K562 (cell line): ENCODE results near the gene GCNT3. TPM values are rescaled to one million over a fixed set of nuclear protein-coding genes. Genes with fewer than 3 reads are reported as not detected.

Source experiments
- ATAC-seq: fragments of 200-7000 bp; cut with Tn5 transposase; 3 replicates; pipeline ENCODE4 v1.9.1; 2020; ENCODE audit warnings: moderate library complexity
- BruUV-seq: library from RNA; stranded (reverse); fragments of 400-500 nt; replicated peaks from 2 replicates; lab custom pipeline; 2021; lab: Mats Ljungman, UMichigan
- CTCF ChIA-PET: fragments of 300-600 bp; formaldehyde crosslinking; extraction: SDS; loops from one replicate; lab custom pipeline; 2021; ENCODE audit warnings: low intra/inter-chr PET ratio; lab: Yijun Ruan, JAX
- POLR2A ChIA-PET: fragments of 300-600, 350-650 bp; sonication (Branson Sonifier 250); formaldehyde crosslinking; extraction: SDS; loops from one replicate; lab custom pipeline; 2021; ENCODE audit warnings: antibody characterized with exemption, inconsistent platforms; lab: Yijun Ruan, JAX
- DNase-seq, 4 experiments: peaks; one replicate each; pipeline versions ENCODE4 v3.0.0 to v3.0.0-alpha.2; 2011 to 2018; ENCODE audit warnings: low spot score in 3 of 4, mixed read lengths in 3 of 4; ENCODE audit errors: extremely low read depth in 1 of 4
- FAIRE-seq: peaks from 2 replicates; lab custom pipeline; 2011; peaks lifted over from hg19 to GRCh38; lab: Jason Lieb, UNC
- H2AFZ ChIP-seq: 2 replicates; pipeline ENCODE4 v1.6.0; 2011; ENCODE audit warnings: low read depth, low read length, control low read depth, inconsistent platforms
- H3K27ac ChIP-seq: fragments of 200-600 bp; 3 replicates; pipeline ENCODE4 v1.8.0; 2011; ENCODE audit warnings: low read depth, mild to moderate bottlenecking, control low read depth, inconsistent platforms, low read length, moderate library complexity, mixed read lengths; ENCODE audit errors: extremely low read depth
- H3K27me3 ChIP-seq, 2 experiments: fragments of 300-600 bp in 1 of 2; 2 replicates in 1 of 2; 3 replicates in 1 of 2; pipeline versions ENCODE4 v1.6.0 to v1.8.0; 2011; ENCODE audit warnings: inconsistent platforms in 2 of 2, low read length in 2 of 2, mild to moderate bottlenecking in 1 of 2, mixed read lengths in 1 of 2, moderate library complexity in 1 of 2; ENCODE audit not compliant: control insufficient read depth in 2 of 2, insufficient read depth in 2 of 2
- H3K36me3 ChIP-seq: fragments of 300-600 bp; 3 replicates; pipeline ENCODE4 v1.8.0; 2011; ENCODE audit warnings: mild to moderate bottlenecking, low read length, inconsistent platforms; ENCODE audit not compliant: control insufficient read depth, insufficient read depth
- H3K4me1 ChIP-seq, 2 experiments: fragments of 200-600 bp in 1 of 2; replicated peaks in 1 of 2; 2 replicates in 1 of 2; 3 replicates in 1 of 2; pipeline versions ENCODE4 v1.5.1 to v1.8.0; 2011; ENCODE audit warnings: inconsistent platforms in 2 of 2, low read length in 2 of 2, mild to moderate bottlenecking in 1 of 2, mixed read lengths in 1 of 2, moderate library complexity in 1 of 2; ENCODE audit not compliant: control insufficient read depth in 2 of 2, insufficient read depth in 2 of 2
- H3K4me2 ChIP-seq: 2 replicates; pipeline ENCODE4 v1.6.1; 2011; ENCODE audit warnings: low read length, control low read depth, inconsistent platforms, mixed read lengths; ENCODE audit not compliant: insufficient read depth
- H3K4me3 ChIP-seq: fragments of 200-600 bp; sonication (generic), shearing (Covaris generic); 2 replicates; pipeline ENCODE4 v1.5.1; 2016; ENCODE audit warnings: control low read depth, inconsistent platforms
- H3K79me2 ChIP-seq: fragments of 200-600 bp; 3 replicates; pipeline ENCODE4 v1.8.0; 2011; ENCODE audit warnings: low read length, inconsistent platforms; ENCODE audit not compliant: control insufficient read depth, insufficient read depth
- H3K9ac ChIP-seq, 2 experiments: 2 replicates each; pipeline versions ENCODE4 v1.6.0 to v1.6.1; 2011; ENCODE audit warnings: low read depth in 2 of 2, low read length in 2 of 2, control low read depth in 1 of 2, inconsistent platforms in 1 of 2, mild to moderate bottlenecking in 1 of 2, mixed read lengths in 1 of 2; ENCODE audit not compliant: insufficient read depth in 1 of 2
- H3K9me1 ChIP-seq: one replicate; pipeline ENCODE4 v1.6.0; 2011; ENCODE audit warnings: inconsistent platforms, mild to moderate bottlenecking, low read length, moderate library complexity; ENCODE audit not compliant: control insufficient read depth, insufficient read depth
- H3K9me3 ChIP-seq: replicated peaks from 2 replicates; pipeline ENCODE4 v1.5.1; 2011; ENCODE audit warnings: low read depth, low read length, inconsistent platforms; ENCODE audit not compliant: control insufficient read depth, insufficient read depth
- H4K20me1 ChIP-seq: replicated peaks from 2 replicates; pipeline ENCODE4 v1.6.1; 2011; ENCODE audit warnings: low read length, inconsistent platforms, mixed read lengths; ENCODE audit not compliant: control insufficient read depth, insufficient read depth
- FIP1L1 ChIP-seq: fragments of 200-400 bp; formaldehyde crosslinking; IDR thresholded peaks from 2 replicates; pipeline ENCODE4 v1.6.1; 2018; ENCODE audit warnings: mild to moderate bottlenecking, low read depth, low read length; ENCODE audit not compliant: poor library complexity, severe bottlenecking
- ILK ChIP-seq: fragments of 450-650 bp; IDR thresholded peaks from 2 replicates; pipeline ENCODE4 v1.6.1; 2016; ENCODE audit warnings: missing genetic modification characterization, low read depth, mild to moderate bottlenecking, missing compliant biosample characterization, moderate library complexity, borderline replicate concordance
- NCOA1 ChIP-seq: fragments of 450-650 bp; IDR thresholded peaks from 2 replicates; pipeline ENCODE4 v1.6.1; 2016; ENCODE audit warnings: low read depth
- POLR3A ChIP-seq: IDR thresholded peaks from 2 replicates; pipeline ENCODE4 v1.6.1; 2011; ENCODE audit warnings: borderline replicate concordance, mild to moderate bottlenecking, moderate library complexity; ENCODE audit not compliant: insufficient read length, insufficient read depth; ENCODE audit errors: extremely low read depth
- SMAD3 ChIP-seq: fragments of 450-650 bp; formaldehyde crosslinking; conservative IDR thresholded peaks from 2 replicates; pipeline ENCODE4 v1.4.0; 2020; ENCODE audit warnings: mild to moderate bottlenecking
- TRIM28 ChIP-seq: fragments of 450-650 bp; IDR thresholded peaks from 2 replicates; pipeline ENCODE4 v1.6.1; 2017
- ZNF785 ChIP-seq: fragments of 250-450 bp; sonication (Bioruptor Pico); IDR thresholded peaks from 2 replicates; pipeline ENCODE4 v1.4.0; 2020; ENCODE audit warnings: mild to moderate bottlenecking
- WGBS: fragments of 100-300 bp; shearing (Covaris generic); methylation state at CpG from one replicate; pipeline ENCODE4 v1.1.6; 2016; ENCODE audit warnings: low coverage, mixed read lengths; ENCODE audit not compliant: insufficient coverage; ENCODE audit errors: missing lambda C conversion rate; 5-methylcytosine and 5-hydroxymethylcytosine counted together
- in situ Hi-C: fragments of 300-500 bp; cut with MboI; formaldehyde crosslinking; loops from 4 replicates; pipeline ENCODE4 v1.15.0; 2018; ENCODE audit warnings: inconsistent platforms, mixed read lengths
- intact Hi-C: fragments of 100-400 bp; cut with micrococcal nuclease; formaldehyde crosslinking; loops from 2 replicates; pipeline ENCODE4 v1.14.2; 2022
- polyA plus RNA-seq, 8 experiments: library from polyadenylated mRNA; depleted of rRNA in 4 of 8; stranded (reverse) in 5 of 8; unstranded in 3 of 8; fragments of >200 nt; fragmentation: Nextera tagmentation in 2 of 8; fragmentation: Illumina TruSeq in 1 of 8; extraction: Ambion mirVana in 2 of 8; extraction: Trizol in 1 of 8; gene quantifications; 2 replicates each; pipeline versions ENCODE4 v1.2.1 to v1.2.3, GENCODE V29; 2011 to 2014; ENCODE audit warnings: inconsistent platforms in 1 of 8, missing spikeins in 1 of 8
- total RNA-seq, 7 experiments: library from RNA; depleted of rRNA in 6 of 7; stranded (reverse); fragments of >200 nt in 6 of 7; fragmentation: Illumina TruSeq in 2 of 7; extraction: Trizol in 2 of 7; gene quantifications; 2 replicates each; pipeline versions ENCODE4 v1.2.1 to v1.2.3, GENCODE V29; 2011 to 2021; ENCODE audit warnings: low replicate concordance in 1 of 7
- TF ChIP-seq, protein P1 (sequence below): fragments of 250-450 bp; sonication (Bioruptor Pico); IDR thresholded peaks from 2 replicates; pipeline ENCODE4 v1.5.1; 2021; ENCODE audit warnings: mild to moderate bottlenecking
- TF ChIP-seq, protein P2 (sequence below): IDR thresholded peaks from 2 replicates; pipeline ENCODE4 v1.6.1; 2014; ENCODE audit warnings: antibody characterized with exemption
- TF ChIP-seq, protein P3 (sequence below): sonication (generic); formaldehyde crosslinking; IDR thresholded peaks from 2 replicates; pipeline ENCODE4 v1.8.1; 2023; ENCODE audit warnings: mild to moderate bottlenecking, missing genetic modification reagents
- TF ChIP-seq, protein P4 (sequence below): sonication (generic); formaldehyde crosslinking; IDR thresholded peaks from 2 replicates; pipeline ENCODE4 v1.8.0; 2022; ENCODE audit warnings: missing genetic modification reagents, mild to moderate bottlenecking, borderline replicate concordance
- TF ChIP-seq, protein P5 (sequence below): fragments of 250-450 bp; sonication (Bioruptor Pico); IDR thresholded peaks from 2 replicates; pipeline ENCODE4 v1.5.0; 2021

Gene GCNT3
- total and polyA plus RNA-seq, 9 of the 15 experiments (the other 6 are each of a cell fraction or from before 2014, with no cell fraction given) = 0.07 to 0.35 (median 0.11) TPM; not detected in 4

DNA sequence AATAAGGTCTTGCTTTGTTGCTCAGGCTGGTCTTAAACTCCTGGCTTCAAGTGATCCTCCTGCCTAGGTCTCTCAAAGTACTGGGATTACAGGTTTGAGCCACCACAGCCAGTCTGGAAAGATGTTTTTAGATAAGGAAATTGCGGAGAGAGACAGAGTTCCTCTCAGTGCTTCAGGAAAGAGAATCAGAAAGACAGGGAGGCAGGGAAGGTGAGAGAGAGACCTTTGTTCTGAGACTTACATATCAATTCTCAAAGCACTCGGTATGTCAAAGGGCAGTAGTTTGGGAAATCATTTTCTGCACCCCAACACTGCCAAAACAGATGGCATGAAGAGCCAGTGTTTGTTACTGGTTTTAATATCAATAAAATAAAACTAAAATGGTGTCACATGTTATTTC is 13.1 kb upstream of the GCNT3 start (continued):
- TF ChIP-seq, protein P1, sequence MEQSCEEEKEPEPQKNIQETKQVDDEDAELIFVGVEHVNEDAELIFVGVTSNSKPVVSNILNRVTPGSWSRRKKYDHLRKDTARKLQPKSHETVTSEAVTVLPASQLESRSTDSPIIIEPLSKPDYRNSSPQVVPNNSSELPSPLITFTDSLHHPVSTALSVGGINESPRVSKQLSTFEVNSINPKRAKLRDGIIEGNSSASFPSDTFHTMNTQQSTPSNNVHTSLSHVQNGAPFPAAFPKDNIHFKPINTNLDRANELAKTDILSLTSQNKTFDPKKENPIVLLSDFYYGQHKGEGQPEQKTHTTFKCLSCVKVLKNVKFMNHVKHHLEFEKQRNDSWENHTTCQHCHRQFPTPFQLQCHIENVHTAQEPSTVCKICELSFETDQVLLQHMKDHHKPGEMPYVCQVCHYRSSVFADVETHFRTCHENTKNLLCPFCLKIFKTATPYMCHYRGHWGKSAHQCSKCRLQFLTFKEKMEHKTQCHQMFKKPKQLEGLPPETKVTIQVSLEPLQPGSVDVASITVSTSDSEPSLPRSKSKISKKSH (CRISPR knock-in tag) = no peak
- TF ChIP-seq, protein P2, sequence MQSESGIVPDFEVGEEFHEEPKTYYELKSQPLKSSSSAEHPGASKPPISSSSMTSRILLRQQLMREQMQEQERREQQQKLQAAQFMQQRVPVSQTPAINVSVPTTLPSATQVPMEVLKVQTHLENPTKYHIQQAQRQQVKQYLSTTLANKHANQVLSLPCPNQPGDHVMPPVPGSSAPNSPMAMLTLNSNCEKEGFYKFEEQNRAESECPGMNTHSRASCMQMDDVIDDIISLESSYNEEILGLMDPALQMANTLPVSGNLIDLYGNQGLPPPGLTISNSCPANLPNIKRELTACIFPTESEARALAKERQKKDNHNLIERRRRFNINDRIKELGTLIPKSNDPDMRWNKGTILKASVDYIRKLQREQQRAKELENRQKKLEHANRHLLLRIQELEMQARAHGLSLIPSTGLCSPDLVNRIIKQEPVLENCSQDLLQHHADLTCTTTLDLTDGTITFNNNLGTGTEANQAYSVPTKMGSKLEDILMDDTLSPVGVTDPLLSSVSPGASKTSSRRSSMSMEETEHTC = no peak
- TF ChIP-seq ZNF785 (CRISPR knock-in tag) = no peak

DNA sequence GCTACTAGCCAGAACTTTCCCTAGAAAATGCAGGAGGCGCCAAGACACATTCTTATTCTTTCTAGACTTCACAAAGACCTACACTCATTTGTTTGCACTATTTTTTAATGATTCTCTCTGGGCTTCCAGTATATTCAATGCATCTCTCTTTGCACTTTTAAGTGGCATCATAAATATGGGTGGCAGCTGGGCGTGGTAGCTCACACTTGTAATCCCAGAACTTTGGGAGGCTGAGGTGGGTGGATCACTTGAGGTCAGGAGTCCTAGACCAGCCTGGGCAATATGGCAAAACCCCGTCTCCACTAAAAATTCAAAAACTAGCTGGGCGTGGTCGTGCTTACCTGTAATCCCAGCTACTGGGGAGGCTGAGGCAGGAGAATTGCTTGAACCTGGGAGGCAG is 5.6 kb upstream of the GCNT3 start:
- POLR2A ChIA-PET = interaction anchor here (0.5 to 1.0 kb wide), 3 partner anchors 9 to 420 kb away, joined by 3 to 4 read pairs (median 4); no protein-coding TSS in a partner anchor
- TF ChIP-seq, protein P3, sequence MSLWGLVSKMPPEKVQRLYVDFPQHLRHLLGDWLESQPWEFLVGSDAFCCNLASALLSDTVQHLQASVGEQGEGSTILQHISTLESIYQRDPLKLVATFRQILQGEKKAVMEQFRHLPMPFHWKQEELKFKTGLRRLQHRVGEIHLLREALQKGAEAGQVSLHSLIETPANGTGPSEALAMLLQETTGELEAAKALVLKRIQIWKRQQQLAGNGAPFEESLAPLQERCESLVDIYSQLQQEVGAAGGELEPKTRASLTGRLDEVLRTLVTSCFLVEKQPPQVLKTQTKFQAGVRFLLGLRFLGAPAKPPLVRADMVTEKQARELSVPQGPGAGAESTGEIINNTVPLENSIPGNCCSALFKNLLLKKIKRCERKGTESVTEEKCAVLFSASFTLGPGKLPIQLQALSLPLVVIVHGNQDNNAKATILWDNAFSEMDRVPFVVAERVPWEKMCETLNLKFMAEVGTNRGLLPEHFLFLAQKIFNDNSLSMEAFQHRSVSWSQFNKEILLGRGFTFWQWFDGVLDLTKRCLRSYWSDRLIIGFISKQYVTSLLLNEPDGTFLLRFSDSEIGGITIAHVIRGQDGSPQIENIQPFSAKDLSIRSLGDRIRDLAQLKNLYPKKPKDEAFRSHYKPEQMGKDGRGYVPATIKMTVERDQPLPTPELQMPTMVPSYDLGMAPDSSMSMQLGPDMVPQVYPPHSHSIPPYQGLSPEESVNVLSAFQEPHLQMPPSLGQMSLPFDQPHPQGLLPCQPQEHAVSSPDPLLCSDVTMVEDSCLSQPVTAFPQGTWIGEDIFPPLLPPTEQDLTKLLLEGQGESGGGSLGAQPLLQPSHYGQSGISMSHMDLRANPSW (CRISPR knock-in tag) = no peak
- TF ChIP-seq ILK (tag) (no peak), TRIM28 (no peak), SMAD3 (CRISPR knock-in tag) (no peak), POLR3A (no peak), NCOA1 (no peak), FIP1L1 (no peak)
- TF ChIP-seq, protein P4, sequence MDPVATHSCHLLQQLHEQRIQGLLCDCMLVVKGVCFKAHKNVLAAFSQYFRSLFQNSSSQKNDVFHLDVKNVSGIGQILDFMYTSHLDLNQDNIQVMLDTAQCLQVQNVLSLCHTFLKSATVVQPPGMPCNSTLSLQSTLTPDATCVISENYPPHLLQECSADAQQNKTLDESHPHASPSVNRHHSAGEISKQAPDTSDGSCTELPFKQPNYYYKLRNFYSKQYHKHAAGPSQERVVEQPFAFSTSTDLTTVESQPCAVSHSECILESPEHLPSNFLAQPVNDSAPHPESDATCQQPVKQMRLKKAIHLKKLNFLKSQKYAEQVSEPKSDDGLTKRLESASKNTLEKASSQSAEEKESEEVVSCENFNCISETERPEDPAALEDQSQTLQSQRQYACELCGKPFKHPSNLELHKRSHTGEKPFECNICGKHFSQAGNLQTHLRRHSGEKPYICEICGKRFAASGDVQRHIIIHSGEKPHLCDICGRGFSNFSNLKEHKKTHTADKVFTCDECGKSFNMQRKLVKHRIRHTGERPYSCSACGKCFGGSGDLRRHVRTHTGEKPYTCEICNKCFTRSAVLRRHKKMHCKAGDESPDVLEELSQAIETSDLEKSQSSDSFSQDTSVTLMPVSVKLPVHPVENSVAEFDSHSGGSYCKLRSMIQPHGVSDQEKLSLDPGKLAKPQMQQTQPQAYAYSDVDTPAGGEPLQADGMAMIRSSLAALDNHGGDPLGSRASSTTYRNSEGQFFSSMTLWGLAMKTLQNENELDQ (CRISPR knock-in tag) = no peak
- TF ChIP-seq, protein P5, sequence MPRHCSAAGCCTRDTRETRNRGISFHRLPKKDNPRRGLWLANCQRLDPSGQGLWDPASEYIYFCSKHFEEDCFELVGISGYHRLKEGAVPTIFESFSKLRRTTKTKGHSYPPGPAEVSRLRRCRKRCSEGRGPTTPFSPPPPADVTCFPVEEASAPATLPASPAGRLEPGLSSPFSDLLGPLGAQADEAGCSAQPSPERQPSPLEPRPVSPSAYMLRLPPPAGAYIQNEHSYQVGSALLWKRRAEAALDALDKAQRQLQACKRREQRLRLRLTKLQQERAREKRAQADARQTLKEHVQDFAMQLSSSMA (CRISPR knock-in tag) = no peak

More for the DNA sequence above, 5.6 kb upstream of the GCNT3 start:
- no peak overlapping the region for H2AFZ ChIP-seq
- no peak overlapping the region for H3K4me3 ChIP-seq
- no peak for FAIRE-seq
- in situ Hi-C loops (no loop called here), intact Hi-C loops (no loop called here)
- no TSS peak for BruUV-seq
- WGBS = 2% methylated on average over 5 of the region's 5 CpGs
- no peak overlapping the region for H3K27ac ChIP-seq
- H3K79me2 ChIP-seq = no peaks in the 10 kb centered on the region
- H3K9me3 ChIP-seq = no peaks in the 10 kb centered on the region
- no peaks in the 10 kb centered on the region for H4K20me1 ChIP-seq
- H3K4me2 ChIP-seq = no peak overlapping the region
- no peak for ATAC-seq
- no peaks in the 10 kb centered on the region for H3K4me1 ChIP-seq
- H3K27me3 ChIP-seq = no peaks in the 10 kb centered on the region
- CTCF ChIA-PET = no interaction called here
- DNase-seq = no peak
- H3K9ac ChIP-seq = no peak overlapping the region
- no peaks in the 10 kb centered on the region for H3K9me1 ChIP-seq
- no peaks in the 10 kb centered on the region for H3K36me3 ChIP-seq
